Renal pelvis (tissue), 4 donors: ENCODE measurements around the gene NR1H4. TPM values are rescaled to one million over a fixed set of nuclear protein-coding genes. Genes with fewer than 3 reads are reported as not detected.
A peak's percentile ranks its signal among the peaks of the same experiment; 100 is the strongest.
"Not testable (repeated sequence)": the region's sequence is repeated elsewhere in the genome, so short reads cannot be mapped to it uniquely, and the experiment has no call there.

Experiments used
- DNase-seq: peaks from one replicate; pipeline ENCODE4 v3.0.0-alpha.2; 2013
- polyA plus RNA-seq, 3 donors: library from polyadenylated mRNA; unstranded; fragments of 120-200 nt; gene quantifications; one replicate each; pipeline ENCODE4 v1.2.1, GENCODE V29; 2013; ENCODE audit not compliant: insufficient read length in 3 of 3

The NR1H4 gene
- polyA plus RNA-seq, 3 donors: 12.2 to 14.2 (median 13.2) TPM

GRCh38 chr12:100503228-100503628, 29.6 kb downstream of the NR1H4 start:
- DNase-seq: peak; percentile 36

- DNase-seq: no peak
These were observed 31.1 kb downstream of the NR1H4 start for GRCh38 chr12:100504804-100505203.

GRCh38 chr12:100508751-100509150, 35.1 kb downstream of the NR1H4 start:
- DNase-seq: no peak

- no peak for DNase-seq
These were observed 39.0 kb downstream of the NR1H4 start for GRCh38 chr12:100512692-100513091.

GRCh38 chr12:100515968-100516367, 42.3 kb downstream of the NR1H4 start:
- DNase-seq: no peak

GRCh38 chr12:100518376-100518775, 44.7 kb downstream of the NR1H4 start:
- DNase-seq: no peak

GRCh38 chr12:100520048-100520769, 46.5 kb downstream of the NR1H4 start:
- DNase-seq: no peak

GRCh38 chr12:100521958-100522357, 48.3 kb downstream of the NR1H4 start:
- DNase-seq: no peak

- DNase-seq: no peak
These were observed 54.4 kb downstream of the NR1H4 start for GRCh38 chr12:100528034-100528433.

- no peak for DNase-seq
These were observed 54.9 kb downstream of the NR1H4 start for GRCh38 chr12:100528471-100529127.

GRCh38 chr12:100529756-100530350, 56.2 kb downstream of the NR1H4 start:
- DNase-seq: no peak

- DNase-seq: no peak
These were observed 59.7 kb downstream of the NR1H4 start for GRCh38 chr12:100533376-100533775.

GRCh38 chr12:100534625-100535227, 61.1 kb downstream of the NR1H4 start:
- DNase-seq: no peak

- DNase-seq: peak; percentile 54
These were observed 65.5 kb downstream of the NR1H4 start for GRCh38 chr12:100539202-100539601.

GRCh38 chr12:100544165-100544564, 70.5 kb downstream of the NR1H4 start:
- no peak for DNase-seq

GRCh38 chr12:100545092-100545491, 71.4 kb downstream of the NR1H4 start:
- DNase-seq: no peak

GRCh38 chr12:100553936-100554335, 80.3 kb downstream of the NR1H4 start:
- no peak for DNase-seq

GRCh38 chr12:100554608-100555077, 81.0 kb downstream of the NR1H4 start:
- DNase-seq: peak; percentile 88

GRCh38 chr12:100555722-100556121, 82.1 kb downstream of the NR1H4 start:
- DNase-seq: no peak

GRCh38 chr12:100557357-100557756, 83.7 kb downstream of the NR1H4 start:
- no peak for DNase-seq

- not testable (repeated sequence) for DNase-seq
These were observed 85.6 kb downstream of the NR1H4 start for GRCh38 chr12:100559261-100559660.

- no peak for DNase-seq
These were observed 90.4 kb downstream of the NR1H4 start for GRCh38 chr12:100564090-100564489.
